ENCODE measurements around the gene GTF2IRD1.
A peak's percentile ranks its signal among the peaks of the same experiment; 100 is the strongest.
"Not testable (repeated sequence)": the region's sequence is repeated elsewhere in the genome, so short reads cannot be mapped to it uniquely, and the experiment has no call there.

Gene GTF2IRD1, protein sequence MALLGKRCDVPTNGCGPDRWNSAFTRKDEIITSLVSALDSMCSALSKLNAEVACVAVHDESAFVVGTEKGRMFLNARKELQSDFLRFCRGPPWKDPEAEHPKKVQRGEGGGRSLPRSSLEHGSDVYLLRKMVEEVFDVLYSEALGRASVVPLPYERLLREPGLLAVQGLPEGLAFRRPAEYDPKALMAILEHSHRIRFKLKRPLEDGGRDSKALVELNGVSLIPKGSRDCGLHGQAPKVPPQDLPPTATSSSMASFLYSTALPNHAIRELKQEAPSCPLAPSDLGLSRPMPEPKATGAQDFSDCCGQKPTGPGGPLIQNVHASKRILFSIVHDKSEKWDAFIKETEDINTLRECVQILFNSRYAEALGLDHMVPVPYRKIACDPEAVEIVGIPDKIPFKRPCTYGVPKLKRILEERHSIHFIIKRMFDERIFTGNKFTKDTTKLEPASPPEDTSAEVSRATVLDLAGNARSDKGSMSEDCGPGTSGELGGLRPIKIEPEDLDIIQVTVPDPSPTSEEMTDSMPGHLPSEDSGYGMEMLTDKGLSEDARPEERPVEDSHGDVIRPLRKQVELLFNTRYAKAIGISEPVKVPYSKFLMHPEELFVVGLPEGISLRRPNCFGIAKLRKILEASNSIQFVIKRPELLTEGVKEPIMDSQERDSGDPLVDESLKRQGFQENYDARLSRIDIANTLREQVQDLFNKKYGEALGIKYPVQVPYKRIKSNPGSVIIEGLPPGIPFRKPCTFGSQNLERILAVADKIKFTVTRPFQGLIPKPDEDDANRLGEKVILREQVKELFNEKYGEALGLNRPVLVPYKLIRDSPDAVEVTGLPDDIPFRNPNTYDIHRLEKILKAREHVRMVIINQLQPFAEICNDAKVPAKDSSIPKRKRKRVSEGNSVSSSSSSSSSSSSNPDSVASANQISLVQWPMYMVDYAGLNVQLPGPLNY

DNA sequence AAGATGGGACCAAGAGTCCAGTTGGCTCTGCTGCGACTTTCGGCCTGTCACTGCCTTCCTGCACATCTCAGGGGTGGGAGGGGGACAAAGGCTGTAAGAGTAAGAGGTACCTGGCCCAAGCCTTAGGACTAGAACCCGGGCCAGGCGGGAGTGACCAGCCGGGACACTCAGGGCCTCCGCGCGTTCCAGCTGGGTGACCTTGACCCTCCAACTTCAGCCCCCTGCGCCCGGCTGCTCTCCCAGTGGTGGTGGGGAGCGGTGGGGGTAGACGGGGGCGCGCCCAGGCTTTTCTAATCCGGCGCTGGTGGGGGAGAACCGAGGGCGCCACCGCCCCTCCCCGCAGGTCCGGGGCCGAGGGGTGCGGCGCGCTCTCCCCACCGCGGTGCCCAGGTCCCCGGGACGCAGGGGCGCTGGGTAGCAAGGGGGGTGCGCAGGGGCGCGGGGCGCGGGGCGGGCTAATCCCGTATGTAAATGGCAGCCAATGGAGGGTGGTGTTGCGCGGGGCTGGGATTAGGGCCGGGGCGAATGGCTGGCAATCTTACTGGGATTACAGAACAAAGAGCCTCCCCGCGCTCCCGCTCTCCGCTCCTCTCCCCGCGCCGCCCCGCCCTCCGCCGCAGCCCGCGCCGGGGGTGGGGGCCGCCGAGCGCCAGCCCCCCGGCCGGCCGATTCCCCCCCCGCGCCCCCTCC, at the start of gene GTF2IRD1:
Gene GTF2IRD1 (plus strand): TSS at position 585 of the 690 bp plus-strand sequence. CDS start 54,175 bp downstream, outside the sequence.
- peak; percentile 29 for DNase-seq (ENCODE audit: low read depth)

DNA sequence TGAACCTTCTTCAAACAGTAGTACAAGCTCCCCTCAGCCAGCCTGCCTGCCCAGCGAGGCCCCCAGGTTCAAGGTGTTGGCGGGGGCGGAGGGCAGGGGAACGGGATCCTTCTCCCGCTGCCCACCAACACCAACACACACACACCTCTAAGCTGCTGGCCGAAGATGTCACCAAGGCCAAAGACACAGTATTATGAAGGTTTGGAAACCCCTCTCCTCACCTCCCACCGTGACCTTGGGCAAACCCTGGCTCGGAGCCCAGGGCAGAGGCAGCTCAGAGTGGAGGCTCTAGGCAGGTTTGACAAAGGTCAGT, 49.4 kb upstream of the GTF2IRD1 start:
- no peak for DNase-seq (ENCODE audit: low read depth)

DNA sequence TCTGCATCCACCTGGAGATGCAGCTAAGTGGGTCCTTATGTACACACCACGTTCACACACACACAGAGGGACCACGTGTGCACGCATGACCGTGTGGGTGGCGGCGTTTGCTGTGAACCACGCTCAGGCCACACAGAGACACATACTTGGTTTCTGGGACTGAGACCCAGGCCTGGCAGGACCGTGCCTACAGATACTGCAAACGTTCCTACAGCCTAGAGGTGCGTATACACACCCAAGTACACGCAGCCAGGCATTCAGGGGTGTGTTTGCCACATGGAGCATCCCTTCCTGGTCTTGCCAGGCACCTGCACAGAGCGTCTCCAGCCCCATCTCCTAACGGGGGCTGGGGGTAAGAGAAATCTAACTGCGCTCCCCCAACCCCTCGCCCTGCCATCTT, 49.0 kb upstream of the GTF2IRD1 start:
- no peak for DNase-seq (ENCODE audit: low read depth)

DNA sequence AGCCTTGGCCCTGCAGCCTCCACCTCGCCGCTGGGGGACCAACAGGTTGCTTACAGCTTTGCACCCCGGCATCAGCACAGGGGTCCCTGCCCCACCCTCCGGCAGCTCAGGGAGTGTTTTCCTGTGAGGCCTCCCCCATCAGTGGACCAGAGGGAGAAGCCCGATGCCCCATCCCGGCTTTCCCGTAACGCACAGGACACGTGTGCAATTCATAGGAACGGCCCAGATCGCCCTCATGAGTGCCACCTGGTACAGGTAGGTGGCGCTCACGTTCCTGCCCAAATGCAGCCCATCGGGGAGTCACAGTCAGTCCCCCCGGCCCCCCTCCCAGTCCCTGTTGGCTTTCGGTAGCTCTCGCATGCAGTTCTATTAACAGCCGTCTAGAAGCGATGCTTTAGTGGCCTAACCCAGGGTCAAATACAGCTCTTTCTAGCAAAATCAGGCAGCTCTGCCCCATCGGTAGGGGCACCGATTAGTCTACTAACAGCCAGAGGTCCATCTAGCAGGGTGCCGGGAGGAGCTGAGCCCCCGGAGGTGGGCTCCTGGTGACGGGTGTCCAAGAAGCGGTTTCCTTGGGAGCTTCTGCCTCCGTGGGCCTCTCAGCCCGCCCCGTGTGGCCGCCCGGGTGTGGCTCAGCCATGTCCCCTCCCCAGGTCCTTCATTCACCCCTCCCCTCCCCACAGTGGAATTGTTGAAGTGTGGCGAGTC, 48.4 kb upstream of the GTF2IRD1 start:
- no peak for DNase-seq (ENCODE audit: low read depth)

DNA sequence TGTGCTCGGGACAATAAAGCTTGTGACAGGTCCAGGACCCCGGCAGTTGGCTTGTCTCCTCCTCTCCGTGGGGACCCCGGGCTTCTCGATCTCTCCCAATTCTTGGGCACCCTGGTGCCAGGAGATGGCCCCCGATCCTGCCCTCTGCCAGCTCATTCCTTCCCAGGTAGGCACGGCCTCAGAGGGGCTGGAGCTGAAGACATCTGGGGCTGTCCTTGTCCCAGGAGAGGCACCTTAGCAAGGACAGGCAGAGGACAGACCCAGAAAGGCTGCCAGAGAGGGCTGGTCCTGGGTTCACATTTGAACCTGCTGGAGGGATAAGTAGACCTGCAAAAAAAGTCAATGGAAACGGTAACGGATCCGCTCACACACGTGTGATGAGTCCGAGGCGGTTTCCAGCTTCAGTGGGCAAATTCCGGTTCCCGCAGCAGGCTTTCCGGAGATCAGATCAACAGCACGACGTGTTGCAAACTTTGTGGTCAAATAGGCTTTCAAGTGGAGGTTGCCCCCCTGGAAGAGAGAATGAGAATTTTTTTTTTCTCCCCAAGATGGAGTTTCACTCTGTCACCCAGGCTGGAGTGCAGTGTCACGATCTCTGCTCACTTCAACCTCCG, 47.7 kb upstream of the GTF2IRD1 start:
- no peak for DNase-seq (ENCODE audit: low read depth)

DNA sequence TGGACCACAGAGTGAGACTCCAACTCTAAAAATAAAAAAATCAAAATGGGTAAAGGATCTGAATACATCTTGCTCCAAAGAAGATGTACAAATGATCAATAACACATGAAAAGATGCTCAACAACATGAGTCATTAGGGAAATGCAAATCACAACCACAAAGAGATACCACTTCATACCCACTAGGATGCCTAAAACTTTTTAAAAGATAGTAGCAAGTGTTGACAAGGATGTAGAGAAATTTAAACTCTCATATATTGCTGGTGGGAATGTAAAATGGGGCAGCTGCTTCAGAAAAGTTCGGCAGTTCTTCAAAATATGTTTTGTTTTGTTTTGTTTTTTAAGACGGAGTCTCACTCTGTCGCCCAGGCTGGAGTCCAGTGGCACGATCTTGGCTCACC, 45.7 kb upstream of the GTF2IRD1 start:
- DNase-seq (ENCODE audit: low read depth) = no peak

DNA sequence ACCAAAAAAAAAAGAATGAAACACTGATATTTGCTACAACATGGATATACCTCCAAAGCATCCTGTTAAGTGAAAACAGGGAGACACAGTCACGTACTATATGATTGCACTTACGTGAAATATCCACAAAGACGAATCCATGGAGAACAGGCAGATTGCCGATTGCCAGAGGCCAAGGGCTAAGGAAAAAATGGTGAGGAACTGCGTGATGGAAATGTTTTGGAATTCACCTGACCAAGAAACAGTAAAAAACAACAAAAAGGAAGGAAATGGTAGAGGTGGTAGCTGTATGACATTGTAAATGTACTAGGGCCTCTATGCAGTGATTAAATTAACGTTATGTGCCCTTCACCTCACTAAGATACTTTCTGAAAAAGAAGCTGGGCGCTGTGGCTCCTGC, 44.1 kb upstream of the GTF2IRD1 start:
- no peak for DNase-seq (ENCODE audit: low read depth)

DNA sequence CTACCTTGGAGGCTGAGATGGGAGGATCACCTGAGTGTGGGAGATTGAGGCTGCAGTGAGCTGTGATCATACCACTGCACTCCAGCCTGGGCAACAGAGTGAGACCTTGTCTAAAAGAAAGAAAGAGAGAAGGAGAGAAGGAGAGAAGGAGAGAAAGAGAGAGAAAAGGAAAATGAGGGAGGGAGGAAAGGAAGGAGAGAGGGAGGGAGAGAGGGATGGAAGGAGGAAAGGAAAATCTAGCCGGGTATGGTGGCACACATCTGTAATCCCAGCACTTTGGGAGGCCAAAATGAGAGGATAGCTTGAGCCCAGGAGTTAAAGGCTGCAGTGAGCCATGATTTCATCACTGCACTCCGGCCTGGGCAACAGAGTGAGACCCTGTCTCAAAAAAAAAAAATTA, 42.9 kb upstream of the GTF2IRD1 start:
- no peak for DNase-seq (ENCODE audit: low read depth)

DNA sequence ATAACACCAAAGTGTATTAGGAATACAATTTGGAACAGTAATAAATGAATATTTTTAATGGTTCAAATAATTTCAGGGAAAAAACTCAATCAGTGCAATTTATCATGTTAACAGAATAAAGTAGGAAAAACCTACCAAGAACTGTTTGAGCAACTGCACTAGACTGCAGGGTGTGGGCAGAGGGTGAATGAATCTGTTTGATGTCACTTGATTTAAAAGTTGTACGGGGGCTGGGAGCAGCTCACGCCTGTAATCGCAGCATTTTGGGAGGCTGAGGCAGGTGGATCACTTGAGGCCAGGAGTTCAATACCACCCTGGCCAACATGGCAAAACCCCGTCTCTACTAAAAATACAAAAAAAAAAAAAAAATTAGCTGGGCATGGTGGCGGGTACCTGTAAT, 42.1 kb upstream of the GTF2IRD1 start:
- not testable (repeated sequence) for DNase-seq (ENCODE audit: low read depth)

DNA sequence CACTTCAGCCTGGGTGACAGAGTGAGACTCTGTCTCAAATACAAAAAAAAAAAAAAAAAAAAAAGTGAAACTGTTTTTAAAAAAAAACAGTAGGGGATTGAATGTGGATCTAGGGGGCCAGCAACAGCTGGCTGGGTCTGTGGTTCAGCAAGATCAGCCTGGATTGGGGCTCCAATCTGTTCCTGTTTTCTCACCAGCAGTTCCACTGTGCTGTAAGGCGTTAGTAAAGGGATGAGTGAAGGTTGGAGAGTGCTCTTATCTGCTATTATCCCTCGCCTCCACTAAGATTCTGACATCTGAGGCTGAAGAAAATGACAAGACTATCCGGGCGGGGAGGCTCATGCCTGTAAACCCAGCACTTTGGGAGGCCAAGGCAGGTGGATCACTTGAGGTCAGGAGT, 41.6 kb upstream of the GTF2IRD1 start:
- DNase-seq (ENCODE audit: low read depth) = no peak

DNA sequence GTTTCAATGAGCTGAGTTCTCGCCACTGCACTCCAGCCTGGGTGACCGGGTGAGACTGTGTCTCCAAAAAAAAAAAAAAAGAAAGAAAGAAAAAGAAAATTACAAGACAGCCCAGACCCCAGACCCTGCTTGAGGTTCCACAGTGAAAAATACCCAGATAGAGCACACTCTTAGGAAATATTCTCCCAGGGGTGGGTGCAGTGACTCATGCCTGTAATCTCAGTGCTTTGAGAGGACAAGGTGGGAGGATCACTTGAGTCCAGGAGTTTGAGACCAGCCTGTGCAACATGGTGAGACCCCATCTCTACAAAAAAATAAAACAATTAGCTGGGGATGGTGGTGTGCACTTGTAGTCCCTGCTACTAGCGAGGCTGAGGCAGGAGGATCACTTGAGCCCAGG, 41.1 kb upstream of the GTF2IRD1 start:
- DNase-seq (ENCODE audit: low read depth) = no peak

DNA sequence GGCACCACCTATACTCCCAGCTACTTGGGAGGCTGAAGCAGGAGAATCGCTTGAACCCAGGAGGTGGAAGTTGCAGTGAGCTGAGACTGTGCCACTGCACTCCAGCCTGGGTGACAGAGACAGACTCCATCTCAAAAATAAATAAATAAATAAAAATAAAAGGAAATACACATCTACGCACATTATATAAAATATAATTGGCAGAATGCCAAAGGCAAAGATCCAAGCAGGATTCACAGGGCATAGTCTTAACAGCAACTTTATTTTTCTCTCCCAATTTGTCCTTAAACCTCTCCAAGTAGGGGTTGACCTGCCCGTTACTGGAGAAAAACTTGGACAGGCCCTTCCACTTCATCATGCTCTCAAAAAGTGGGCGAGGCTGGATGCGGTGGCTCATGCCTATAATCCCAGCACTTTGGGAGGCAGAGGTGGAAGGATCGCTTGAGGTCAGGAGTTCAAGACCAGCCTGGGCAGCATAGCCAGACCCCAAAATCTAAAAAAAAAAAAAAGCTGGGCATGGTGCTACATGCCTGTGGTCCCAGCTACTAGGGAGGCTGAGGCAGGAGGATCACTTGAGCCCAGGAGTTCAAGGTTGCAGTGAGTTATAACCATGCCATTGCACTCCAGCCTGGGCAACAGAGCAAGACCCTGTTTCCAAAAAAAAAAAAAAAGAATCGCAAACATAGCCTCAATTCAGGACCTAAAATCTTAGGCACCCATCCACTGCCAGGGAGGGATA, 38.9 kb upstream of the GTF2IRD1 start:
- DNase-seq (ENCODE audit: low read depth) = not testable (repeated sequence)

DNA sequence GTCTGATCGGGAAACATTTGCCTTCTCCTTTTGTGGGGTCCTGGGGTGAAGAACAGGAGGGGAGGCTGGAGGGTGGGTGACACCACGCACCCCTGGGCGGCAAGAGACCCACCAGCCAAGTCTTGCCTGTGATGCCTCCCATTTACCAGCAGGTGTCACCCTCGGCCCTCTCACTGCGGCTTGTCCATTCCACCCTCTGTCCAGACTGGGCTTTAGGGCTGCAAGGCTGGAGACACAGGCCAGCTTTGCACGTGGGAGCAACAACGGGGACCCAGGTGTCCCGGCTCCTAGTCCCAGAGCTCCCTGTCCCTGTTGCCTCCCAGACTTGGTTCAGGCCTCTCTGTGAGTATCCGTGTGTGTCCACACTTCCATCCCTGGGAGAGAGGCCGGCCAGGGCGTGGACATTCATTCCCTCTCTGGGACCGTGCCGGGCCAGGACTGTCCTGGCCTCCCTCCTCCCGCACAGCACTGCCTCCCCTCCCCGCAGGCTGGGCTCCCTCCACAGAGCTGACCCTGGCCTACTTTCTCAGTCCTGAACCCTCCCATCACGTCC, 36.2 kb upstream of the GTF2IRD1 start:
- DNase-seq (ENCODE audit: low read depth) = peak; percentile 28

DNA sequence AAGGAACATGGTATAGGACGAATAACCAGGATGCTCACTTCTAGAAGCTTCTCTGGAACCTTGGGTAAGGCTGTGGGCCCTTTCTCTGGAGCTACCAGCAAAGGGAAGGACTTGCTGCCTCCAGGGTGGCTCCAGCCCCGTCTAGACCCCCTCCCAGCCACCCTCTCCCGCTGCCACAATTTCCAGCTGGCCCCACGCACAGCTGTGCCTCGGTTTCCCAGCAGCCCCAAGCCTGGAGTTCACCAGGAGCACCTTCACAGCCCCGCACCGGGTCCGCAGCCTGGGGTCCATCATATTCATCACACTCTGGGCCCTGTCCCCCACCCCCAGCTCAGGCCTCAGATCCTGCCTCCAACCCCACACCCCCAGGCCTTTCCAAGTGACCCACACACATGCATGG, 35.6 kb upstream of the GTF2IRD1 start:
- no peak for DNase-seq (ENCODE audit: low read depth)

DNA sequence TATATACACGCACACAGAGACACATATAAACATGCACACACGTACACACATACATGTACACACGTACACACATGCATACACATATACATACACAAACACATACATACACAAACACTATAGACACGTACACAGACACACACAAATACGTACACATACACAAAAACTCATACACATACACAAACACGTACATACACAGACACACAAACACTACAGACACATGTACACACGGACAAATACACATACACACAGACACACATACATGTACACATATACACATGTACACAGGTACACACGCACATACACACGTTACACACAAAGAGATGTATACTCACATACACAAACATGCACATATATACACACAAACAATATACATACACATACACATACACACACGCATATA, 35.2 kb upstream of the GTF2IRD1 start:
- no peak for DNase-seq (ENCODE audit: low read depth)

DNA sequence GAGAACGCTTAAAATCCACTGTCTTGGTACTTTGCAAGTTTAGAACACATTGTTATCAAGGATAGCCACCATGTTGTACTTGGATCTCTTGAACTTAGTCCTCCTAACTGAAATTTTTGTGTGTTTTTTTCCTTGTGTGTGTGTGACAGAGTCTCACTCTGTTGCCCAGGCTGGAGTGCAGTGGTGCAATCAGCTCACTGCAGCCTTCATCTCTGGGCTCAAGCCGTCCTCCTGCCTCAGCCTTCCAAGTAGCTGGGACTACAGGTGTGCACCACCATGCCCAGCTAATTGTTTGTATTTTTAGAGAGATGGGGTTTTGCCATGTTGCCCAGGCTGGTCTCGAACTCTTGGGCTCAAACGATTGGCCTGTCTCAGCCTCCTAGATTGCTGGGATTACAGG, 34.5 kb upstream of the GTF2IRD1 start:
- DNase-seq (ENCODE audit: low read depth) = not testable (repeated sequence)

DNA sequence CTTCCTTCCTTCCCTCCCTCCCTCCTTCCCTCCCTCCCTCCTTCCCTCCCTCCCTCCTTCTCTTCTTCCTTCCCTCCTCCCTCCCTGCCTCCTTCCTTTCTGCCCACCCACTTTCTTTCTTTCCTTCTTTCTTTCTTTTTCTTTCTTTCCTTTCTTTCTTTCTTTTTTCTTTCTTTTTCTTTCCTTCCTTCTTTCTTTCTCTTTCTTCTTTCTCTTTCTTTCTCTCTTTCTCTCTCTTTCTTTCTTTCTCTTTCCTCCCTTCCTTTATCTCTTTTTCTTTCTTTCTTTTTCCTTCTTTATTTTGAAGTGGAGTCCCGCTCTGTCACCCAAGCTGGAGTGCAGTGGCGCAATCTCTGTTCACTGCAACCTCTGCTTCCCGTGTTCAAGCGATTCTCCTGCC, 33.7 kb upstream of the GTF2IRD1 start:
- no peak for DNase-seq (ENCODE audit: low read depth)

DNA sequence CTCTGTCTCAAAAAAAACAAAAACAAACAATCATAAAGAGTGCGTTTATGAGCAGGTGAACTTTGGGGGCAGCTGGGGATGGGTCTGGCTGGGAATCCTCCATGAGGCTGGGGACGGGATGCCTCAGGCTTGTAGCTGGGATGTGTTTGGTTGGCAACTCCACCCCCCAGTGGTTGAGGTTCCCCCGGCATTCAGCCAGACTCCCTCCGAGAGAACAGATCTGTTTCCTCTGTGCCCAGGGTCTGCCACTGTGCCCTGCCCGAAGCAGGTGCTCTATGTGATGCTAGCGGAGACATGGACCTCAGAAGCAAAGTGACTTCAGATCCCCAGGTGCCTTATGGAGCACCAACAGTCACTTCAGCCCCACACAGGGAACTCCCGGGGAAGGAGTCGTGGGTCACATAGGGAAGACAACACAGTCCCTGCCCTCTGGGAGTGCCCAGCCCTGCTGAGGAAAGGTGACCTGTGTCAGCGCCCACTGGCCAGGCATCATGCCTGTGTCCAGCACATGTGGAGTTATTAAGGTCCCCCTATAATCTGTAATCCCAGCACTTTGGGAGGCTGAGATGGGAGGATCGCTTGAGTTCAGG, 29.3 kb upstream of the GTF2IRD1 start:
- DNase-seq (ENCODE audit: low read depth) = no peak

DNA sequence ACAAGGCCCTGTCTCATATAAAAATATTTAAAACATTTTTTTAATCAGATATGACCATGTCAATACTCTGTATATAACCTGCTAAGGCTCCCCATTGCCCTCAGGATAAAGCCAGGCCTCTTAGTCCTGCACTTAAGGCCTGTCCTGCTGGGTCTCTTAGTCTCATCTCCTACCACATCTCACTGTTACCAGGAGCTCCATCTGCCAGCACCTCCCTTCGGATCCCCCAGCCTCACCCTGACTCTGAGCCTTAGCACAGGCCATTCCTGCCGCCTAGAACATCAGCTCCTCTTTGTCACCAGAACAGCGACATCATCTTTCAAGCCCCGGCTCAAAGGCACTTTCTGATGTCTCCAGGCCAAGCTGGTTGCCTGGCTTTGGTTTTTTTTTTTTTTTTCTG, 25.7 kb upstream of the GTF2IRD1 start:
- no peak for DNase-seq (ENCODE audit: low read depth)

DNA sequence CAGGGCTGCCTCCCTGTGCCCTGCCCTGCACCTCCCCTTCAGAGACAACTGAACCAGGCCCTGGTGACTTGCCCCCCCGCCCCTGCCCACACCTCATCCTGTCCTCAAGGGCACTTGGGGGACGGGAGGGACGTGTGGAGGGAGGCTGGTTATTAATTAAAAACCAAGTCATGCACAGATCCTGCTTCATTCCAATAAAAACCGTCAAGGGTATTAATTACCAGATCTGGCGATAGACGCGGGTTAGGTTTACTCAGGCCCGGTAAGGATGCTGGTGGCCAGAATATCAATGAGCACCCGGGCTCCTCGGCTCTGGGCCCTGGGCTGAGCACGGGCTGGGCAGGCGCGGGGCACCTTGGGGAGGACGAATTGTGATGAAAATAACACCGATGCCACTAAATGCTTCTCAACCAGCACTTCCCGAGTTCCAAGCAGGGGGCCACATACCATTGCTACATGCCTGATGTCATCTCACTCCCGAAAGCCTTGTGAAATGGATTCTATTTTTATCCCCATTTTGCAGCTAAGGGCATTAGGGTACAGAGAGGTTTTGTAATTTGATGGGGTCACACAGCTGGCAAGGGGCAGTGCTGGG, 24.5 kb upstream of the GTF2IRD1 start:
- no peak for DNase-seq (ENCODE audit: low read depth)
